Aorta (tissue), 5 donors: ENCODE results near the gene SULT1A2. TPM values are rescaled to one million over a fixed set of nuclear protein-coding genes. Genes with fewer than 3 reads are reported as not detected.
"Not testable (repeated sequence)": the region's sequence is repeated elsewhere in the genome, so short reads cannot be mapped to it uniquely, and the experiment has no call there.

Experiments used
- ATAC-seq: fragments of 200-7000 bp; cut with Tn5 transposase; one replicate; pipeline ENCODE4 v1.9.1; 2022; ENCODE audit warnings: moderate library complexity; ENCODE audit not compliant: low FRiP score
- DNase-seq, 2 donors: peaks; one replicate each; pipeline ENCODE4 v3.0.0-alpha.2; 2020
- H3K27ac ChIP-seq, 2 donors: one replicate each; pipeline ENCODE4 v1.5.1; 2013; ENCODE audit warnings: low read length in 2 of 2, mild to moderate bottlenecking in 2 of 2, moderate library complexity in 2 of 2, control low read depth in 1 of 2, inconsistent platforms in 1 of 2, low read depth in 1 of 2
- H3K27me3 ChIP-seq, 2 donors: one replicate each; pipeline ENCODE4 v1.6.1; 2013; ENCODE audit warnings: control low read depth in 1 of 2, low read length in 1 of 2, mild to moderate bottlenecking in 1 of 2, moderate library complexity in 1 of 2; ENCODE audit not compliant: insufficient read depth in 2 of 2, control insufficient read depth in 1 of 2
- H3K36me3 ChIP-seq, 2 donors: one replicate each; pipeline ENCODE4 v1.6.1; 2013; ENCODE audit warnings: control low read depth in 1 of 2, low read length in 1 of 2, mild to moderate bottlenecking in 1 of 2; ENCODE audit not compliant: insufficient read depth in 2 of 2, control insufficient read depth in 1 of 2
- H3K4me1 ChIP-seq, 2 donors: one replicate each; pipeline ENCODE4 v1.6.1; 2013; ENCODE audit warnings: low read length in 2 of 2, control low read depth in 1 of 2, mild to moderate bottlenecking in 1 of 2, moderate library complexity in 1 of 2; ENCODE audit not compliant: insufficient read depth in 2 of 2, control insufficient read depth in 1 of 2
- H3K4me3 ChIP-seq, 2 donors: one replicate each; pipeline ENCODE4 v1.5.1; 2013; ENCODE audit warnings: low read length in 2 of 2, control low read depth in 1 of 2, mild to moderate bottlenecking in 1 of 2
- H3K9me3 ChIP-seq: one replicate; pipeline ENCODE4 v1.6.1; 2013; ENCODE audit warnings: mild to moderate bottlenecking, low read length; ENCODE audit not compliant: control insufficient read depth
- WGBS, 2 donors: extraction: QIAGEN DNeasy Blood & Tissue Kit; methylation state at CpG; one replicate each; pipeline ENCODE4 v1.1.7; 2013; 5-methylcytosine and 5-hydroxymethylcytosine counted together
- intact Hi-C, 2 donors: fragments of 100-400 bp; cut with DNase I; formaldehyde crosslinking; loops; one replicate each; pipeline versions ENCODE4 v1.14.2 to v1.15.0; 2022
- polyA plus RNA-seq, 2 donors: library from polyadenylated mRNA; stranded (reverse); fragments of 200-250 nt; gene quantifications; one replicate each; pipeline ENCODE4 v1.2.3, GENCODE V29; 2013
- total RNA-seq, 2 donors: library from RNA; stranded (reverse); fragmentation: NEBNext Ultra II Directional; extraction: Animal tissue kit (Norgen Biotek cat#: 25700); gene quantifications; one replicate each; pipeline ENCODE4 v1.2.1, GENCODE V29; 2021
- donor health status: healthy with polysubstance abuse.
- donor health status: Bipolar disorder and iron deficiency.
- donor health status: DM: no; HTN: no; CAD: no.
- donor health status: DM: no; HTN: no; CAD: no.
- donor health status: DM: yes; HTN: yes; CAD: no.

The SULT1A2 gene
- total and polyA plus RNA-seq, 4 donors: 0.81 to 9.8 (median 1.8) TPM; not detected in 1

DNA sequence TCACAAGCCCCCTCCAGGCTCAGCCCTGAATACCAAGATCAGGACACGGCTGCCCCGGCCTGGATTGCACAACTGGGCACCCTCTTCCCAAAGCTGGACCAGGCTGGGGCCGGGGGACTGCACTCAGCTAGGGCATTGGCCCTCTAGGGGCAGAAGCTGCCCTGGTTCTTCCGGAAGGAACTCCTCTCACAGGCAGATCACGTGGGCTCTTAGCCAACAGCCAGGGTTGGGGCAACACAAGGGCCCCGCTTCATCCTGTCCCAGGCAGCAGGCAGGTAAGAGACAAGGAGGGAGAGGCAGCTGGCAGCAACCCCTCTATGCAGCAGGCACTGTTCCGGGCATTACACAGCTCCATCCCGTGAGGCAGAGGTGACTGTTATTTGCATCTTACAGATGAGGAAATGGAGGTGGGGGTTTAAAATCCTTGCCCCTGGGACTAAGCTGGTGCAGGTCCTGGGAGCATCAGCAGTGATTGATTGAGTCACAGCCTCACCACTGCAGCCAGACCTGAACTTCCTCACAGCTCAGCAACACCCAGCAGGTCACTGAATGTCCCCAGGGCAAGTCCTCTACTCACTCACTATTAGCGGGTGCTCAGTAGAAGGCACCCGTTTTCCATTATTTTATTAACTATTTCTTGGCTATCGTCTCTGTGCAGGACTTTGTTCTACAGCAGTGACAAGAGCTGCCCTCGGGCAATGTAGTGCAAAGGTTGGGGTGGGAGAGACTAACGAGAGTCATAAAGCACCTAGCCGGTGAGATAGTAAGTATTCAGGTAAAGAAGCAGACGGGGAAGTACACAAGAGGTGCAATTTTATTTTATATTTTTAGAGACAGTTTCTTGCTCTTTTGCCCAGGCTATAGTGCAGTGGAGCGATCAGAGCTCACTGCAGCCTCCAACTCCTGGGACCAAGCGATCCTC lies 15.8 kb upstream of the SULT1A2 start:
- H3K27me3 ChIP-seq, H3K9me3 ChIP-seq, intact Hi-C loops, H3K36me3 ChIP-seq, H3K4me1 ChIP-seq, H3K4me3 ChIP-seq, H3K27ac ChIP-seq, DNase-seq: not testable (repeated sequence)
- WGBS, 2 donors: no CpG with 5 or more reads among the region's 17 CpGs
- peak; percentile 33 for ATAC-seq

DNA sequence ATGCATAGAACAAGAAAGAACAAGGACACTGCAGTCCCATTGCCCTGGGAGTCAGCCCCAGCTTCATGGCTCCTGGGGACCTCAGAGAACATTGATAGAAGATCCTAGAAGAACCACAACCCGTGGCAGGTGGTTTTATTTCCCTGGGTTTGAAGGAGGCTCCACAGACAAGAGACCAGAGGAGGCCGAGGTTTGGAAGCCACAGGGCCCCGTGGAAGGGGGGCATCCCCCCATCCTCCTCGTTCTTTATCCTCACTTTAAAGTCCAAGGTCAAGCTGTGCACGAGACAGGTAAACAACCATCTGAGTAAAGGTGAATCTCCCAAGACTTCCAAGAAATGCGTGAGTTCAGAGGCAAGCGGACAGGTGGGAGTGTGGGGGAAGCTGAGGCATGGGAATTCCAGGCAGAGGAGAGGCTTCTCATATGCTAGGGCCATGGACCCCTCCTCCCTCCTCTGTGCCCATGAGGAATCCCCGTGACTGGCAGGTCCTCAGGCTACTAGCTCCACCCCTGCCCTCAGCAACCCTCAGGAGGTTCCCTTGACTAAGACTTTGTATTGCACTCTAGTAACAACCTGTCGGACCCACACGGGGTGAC lies 13.8 kb upstream of the SULT1A2 start:
- Histone ChIP-seq H3K27me3 (no peaks in the 10 kb centered on the region), H3K27ac (no peak overlapping the region), H3K4me3 (no peak overlapping the region), H3K4me1 (no peaks in the 10 kb centered on the region), H3K36me3 (no peaks in the 10 kb centered on the region), H3K9me3 (no peaks in the 10 kb centered on the region)
- ATAC-seq: no peak
- DNase-seq: peak in 1 of 2 donors; percentile 15
- intact Hi-C loops: no loop called here
- WGBS, 2 donors: 81 to 84% methylated on average over 10 of the region's 10 CpGs

DNA sequence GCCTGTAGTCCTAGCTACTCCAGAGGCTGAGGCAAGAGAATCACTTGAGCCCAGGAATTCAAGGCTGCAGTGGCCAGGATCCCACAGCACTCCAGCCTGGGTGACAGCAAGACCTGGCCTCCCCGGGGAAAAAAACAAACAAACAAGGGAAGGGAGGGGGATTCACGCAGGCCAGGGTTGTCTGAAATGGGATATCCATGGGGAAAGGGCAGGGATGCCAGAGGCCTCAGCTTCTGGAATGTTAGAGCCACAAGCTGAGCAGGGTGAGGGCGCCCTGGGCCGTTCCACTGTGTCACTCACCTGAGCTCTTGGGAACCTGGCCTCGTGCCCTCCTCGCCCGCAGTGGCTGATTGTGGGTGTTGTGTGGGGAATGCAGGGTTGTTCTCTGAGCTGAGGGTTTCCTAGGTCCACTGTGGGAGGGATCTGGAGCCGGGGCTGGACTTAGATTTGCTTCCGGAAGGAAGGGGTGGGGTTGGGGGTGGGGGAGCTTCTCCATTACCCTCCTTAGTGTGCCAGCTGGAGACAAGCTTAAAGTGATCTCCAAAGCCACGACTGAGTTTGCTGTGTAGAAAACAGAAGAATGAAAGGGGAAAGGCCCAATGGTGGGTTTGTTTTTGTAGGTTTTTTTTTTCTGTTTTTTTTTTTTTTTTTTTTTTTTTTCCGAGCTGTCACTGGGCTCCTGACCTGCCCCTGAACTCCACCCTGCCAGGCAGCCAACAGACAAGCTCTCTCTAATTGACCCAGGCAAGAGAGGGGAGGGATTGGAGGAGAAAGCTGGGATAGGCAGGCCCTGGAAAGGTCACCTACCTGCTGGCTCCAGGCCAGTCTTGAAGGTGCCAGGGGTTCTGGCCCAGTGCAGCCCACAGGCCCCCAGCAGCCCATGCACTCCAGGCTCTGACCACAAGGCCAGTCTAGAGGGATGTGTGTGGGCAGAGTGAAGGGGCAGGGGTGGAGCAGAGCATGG lies 13.1 kb upstream of the SULT1A2 start, which contains the start of gene SULT1A1:
TSS of gene SULT1A1 (minus strand) at position 414 of the 964 bp plus-strand sequence. CDS start 1,189 bp downstream, outside the sequence.
- Histone ChIP-seq H3K27ac (no peak within 1 kb of the TSS), H3K27me3 (no peaks in the 10 kb centered on the region), H3K4me3 (no peak within 1 kb of the TSS), H3K4me1 (no peaks in the 10 kb centered on the region), H3K36me3 (no peaks in the 10 kb centered on the region), H3K9me3 (no peaks in the 10 kb centered on the region)
- peak; percentile 75 to 83 for DNase-seq
- intact Hi-C loops: no loop called here
- peak; percentile 61 for ATAC-seq
- WGBS, 2 donors: 67 to 69% methylated on average over 11 of the region's 11 CpGs

DNA sequence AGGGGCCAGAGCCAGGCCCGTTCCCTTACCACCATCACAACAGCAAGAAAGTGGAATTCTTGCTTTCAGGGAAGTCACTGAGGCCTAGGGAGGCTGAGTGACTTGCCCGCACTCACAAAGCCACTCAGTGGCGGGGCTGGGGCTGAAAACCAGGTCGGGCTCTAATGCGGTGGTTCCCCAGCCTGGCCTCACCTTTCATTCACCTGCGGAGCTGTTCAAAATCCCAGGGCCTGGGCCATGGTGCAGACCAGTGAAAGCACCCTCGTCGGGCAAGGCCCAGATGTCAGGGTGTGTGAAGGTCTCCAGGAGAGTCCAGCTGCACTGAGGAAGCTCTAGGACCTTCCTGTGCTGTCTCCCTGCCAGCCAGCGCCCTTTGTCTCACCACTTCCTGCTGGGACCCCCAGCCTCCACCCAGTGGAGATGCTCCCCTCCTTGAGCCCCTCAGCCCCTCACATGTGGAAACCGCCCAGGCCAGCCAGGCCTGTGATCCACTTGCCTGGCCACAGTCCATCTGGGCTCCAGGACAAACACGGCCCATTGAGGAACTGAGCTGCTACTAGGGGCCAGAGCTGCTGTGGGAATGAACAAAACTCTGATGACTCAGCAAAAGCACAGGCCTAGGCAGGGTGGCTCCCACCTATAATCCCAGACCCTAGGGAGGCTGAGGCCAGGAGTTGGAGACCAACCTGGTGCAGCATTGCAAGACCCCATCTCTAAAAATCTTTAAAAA lies 12.2 kb upstream of the SULT1A2 start:
- DNase-seq: peak; percentile 67 to 74
- H3K36me3 ChIP-seq, H3K9me3 ChIP-seq, ATAC-seq, H3K4me1 ChIP-seq, H3K27ac ChIP-seq, intact Hi-C loops, H3K4me3 ChIP-seq, H3K27me3 ChIP-seq: not testable (repeated sequence)
- WGBS, 2 donors: 80 to 82% methylated on average over 11 of the region's 11 CpGs

DNA sequence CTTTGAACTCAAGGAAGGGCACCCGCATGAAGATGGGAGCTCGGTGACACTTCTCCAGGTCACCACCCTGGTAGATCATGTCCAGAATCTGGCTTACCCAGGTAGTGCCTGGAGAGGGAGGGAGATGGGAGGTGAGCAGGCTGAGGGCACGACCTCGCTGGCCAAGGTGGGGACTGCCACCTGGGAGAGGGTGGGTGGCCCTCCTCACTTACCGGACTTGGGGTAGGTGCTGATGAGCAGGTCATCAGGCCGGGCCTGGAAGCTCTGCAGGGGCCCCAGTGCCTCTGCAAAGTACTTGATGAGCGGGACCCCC lies 11.6 kb upstream of the SULT1A2 start:
- intact Hi-C loops, DNase-seq: not testable (repeated sequence)

DNA sequence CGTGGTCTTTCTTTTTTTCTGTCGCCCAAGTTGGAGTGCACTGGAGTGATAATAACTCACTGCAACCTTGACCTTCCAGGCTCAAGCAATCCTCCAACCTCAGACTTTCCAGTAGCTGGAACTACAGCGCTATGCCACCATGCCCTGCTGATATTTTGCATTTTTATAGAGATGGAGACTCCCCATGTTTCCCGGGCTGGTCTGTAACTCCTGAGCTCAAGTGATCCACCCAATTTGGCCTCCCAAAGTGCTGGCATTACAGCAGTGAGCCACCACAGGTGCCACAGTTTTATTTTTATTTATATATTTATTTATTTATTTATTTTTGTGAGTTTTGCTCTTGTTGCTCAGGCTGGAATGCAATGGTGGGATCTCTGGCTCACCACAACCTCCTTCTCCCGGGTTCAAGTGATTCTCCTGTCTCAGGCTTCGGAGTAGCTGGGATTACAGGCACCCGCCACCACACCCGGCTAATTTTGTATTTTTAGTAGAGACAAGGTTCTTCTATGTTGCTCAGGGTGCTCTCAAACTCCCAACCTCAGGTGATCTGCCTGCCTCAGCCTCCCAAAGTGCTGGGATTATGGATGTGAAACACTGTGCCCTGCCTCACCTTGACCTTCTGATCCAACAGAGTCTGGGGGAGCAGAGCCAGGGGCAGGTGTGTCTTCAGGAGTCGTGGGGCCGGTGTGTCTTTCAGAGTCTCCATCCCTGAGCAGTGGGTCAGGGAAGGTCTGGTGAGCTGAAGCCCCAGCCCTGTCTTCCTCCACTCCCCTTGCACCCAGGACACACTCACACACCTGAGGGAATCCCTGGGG lies 11.0 kb upstream of the SULT1A2 start:
- H3K4me3 ChIP-seq, H3K27me3 ChIP-seq, intact Hi-C loops, ATAC-seq, H3K4me1 ChIP-seq, H3K27ac ChIP-seq, H3K36me3 ChIP-seq, H3K9me3 ChIP-seq: not testable (repeated sequence)
- DNase-seq: peak in 1 of 2 donors; percentile 54
- WGBS, 2 donors: 95 to 96% methylated on average over 10 of the region's 10 CpGs

More for the DNA sequence above, 11.6 kb upstream of the SULT1A2 start:
- H3K4me3 ChIP-seq, ATAC-seq, H3K4me1 ChIP-seq, H3K27me3 ChIP-seq, H3K27ac ChIP-seq, H3K36me3 ChIP-seq, H3K9me3 ChIP-seq: not testable (repeated sequence)
- WGBS, 2 donors: 95 to 97% methylated on average over 5 to 6 of the region's 7 CpGs

DNA sequence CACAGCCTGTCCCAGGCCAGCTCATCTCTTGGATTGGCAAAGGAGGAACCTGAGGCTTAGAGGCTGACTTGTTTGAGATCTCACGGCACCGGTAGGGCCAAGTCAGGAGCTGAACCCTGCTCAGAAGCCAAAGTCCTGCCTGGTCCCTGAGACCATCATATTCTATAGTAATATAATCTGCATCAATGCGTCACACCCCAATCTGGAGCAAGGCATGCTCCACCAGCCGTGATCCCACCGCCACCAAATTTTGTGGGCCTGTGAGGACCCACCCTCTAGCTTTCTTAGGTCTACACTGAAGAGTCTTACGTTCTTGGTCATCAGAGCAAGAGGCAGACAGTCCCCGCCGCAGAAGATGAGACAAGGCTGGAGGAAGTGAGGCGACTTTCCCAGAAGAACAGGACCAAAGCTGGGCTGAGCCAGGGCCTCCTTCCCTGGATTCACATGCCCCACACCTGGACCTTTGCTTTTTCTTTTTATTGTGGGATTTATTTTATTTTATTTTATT lies 10.3 kb upstream of the SULT1A2 start:
- Histone ChIP-seq H3K4me3 (no peak overlapping the region), H3K27me3 (no peaks in the 10 kb centered on the region), H3K27ac (no peak overlapping the region), H3K36me3 (no peaks in the 10 kb centered on the region), H3K4me1 (no peaks in the 10 kb centered on the region), H3K9me3 (no peaks in the 10 kb centered on the region)
- ATAC-seq (no peak), DNase-seq (peak in 1 of 2 donors; percentile 45)
- intact Hi-C loops: no loop called here
- WGBS, 2 donors: 96% methylated on average over 9 of the region's 9 CpGs
